GM18499 (cell line): ENCODE measurements around the gene ZMYND8.
"Not testable (repeated sequence)": the region's sequence is repeated elsewhere in the genome, so short reads cannot be mapped to it uniquely, and the experiment has no call there.

ENCODE experiments used
- ATAC-seq: cut with Tn5 transposase; IDR thresholded peaks from one replicate; pipeline ENCODE4 v1.9.1; 2021; ENCODE audit warnings: moderate number of reproducible peaks; ENCODE audit not compliant: insufficient read depth, unreplicated experiment

Gene ZMYND8

DNA sequence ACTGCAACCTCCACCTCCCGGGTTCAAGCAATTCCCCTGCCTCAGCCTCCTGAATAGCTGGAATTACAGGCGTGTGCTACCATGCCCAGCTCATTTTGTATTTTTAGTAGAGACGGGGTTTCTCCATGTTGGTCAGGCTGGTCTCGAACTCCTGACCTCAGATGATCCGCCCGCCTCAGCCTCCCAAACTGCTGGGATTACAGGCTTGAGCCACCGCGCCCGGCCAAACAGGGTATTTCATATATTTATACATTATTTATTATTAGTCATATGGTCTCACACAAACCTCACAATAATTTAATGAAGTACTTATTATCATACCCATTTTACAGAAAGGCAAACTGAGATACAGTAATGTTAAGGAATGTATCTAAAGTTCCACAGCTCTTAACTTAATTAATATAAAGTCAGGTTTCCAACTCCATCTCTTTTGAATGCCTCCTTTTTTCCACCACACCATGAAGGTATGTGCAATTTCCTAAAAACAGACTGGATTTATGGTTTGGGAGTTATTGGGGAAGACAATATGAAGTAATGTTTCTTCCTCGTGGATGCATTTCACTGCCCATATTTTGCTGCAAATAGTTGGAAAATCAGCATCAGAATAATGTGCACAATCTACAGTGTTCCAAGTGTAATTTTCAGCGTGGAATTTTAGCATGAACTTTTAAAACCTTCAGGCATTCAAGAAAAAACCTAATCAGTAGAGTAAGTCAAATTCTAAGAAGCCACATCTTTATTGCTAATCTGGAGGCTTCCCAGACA is 65.7 kb downstream of the ZMYND8 start:
- no peak for ATAC-seq

- no peak for ATAC-seq
These were observed 66.5 kb downstream of the ZMYND8 start for GRCh38 chr20:47290008-47290407.

GRCh38 chr20:47289096-47289495 is 67.4 kb downstream of the ZMYND8 start:
- no peak for ATAC-seq

DNA sequence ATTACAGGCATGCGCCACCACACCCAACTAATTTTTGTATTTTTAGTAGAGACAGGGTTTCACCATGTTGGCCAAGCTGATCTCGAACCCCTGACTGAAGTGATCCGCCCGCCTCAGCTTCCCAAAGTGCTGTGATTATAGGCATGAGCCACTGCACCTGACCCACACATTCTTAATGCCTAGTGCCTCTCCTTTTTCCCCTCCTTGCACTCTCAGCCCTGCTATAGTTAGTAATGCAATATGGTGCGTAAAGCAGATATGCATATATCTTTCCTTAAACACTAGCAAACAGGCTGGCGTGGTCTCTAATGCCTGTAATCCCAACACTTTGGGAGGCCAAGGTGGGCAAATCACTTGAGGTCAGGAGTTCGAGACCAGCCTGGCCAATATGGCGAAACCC is 68.0 kb downstream of the ZMYND8 start:
- ATAC-seq = not testable (repeated sequence)

DNA sequence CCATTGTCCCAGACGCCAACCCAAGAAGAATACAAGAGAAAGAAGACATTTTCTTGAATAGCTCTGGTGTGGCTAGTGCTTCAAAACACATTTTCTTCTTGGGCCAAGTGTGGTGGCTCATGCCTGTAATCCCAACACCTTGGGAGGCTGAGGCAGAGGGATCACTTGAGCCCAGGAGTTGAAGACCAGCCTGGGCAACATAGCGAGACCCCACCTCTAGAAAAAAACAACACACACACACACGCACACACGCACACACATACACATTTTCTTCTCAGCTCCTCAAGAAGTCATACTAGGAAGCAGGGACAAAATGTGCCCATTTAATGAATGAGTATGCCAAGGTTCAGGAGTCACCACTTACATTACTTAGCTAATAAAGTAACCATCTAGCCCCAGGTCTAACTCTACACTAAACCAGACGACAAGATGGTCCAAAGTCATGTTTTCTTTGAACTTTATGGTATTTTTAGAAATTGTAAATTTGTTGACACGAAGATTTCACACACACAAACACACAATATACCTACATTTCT is 68.8 kb downstream of the ZMYND8 start:
- ATAC-seq = no peak

GRCh38 chr20:47286681-47287080 is 69.8 kb downstream of the ZMYND8 start:
- no peak for ATAC-seq

- ATAC-seq = no peak
These were observed 71.3 kb downstream of the ZMYND8 start for GRCh38 chr20:47285189-47285588.

GRCh38 chr20:47284373-47284772 is 72.1 kb downstream of the ZMYND8 start:
- no peak for ATAC-seq

DNA sequence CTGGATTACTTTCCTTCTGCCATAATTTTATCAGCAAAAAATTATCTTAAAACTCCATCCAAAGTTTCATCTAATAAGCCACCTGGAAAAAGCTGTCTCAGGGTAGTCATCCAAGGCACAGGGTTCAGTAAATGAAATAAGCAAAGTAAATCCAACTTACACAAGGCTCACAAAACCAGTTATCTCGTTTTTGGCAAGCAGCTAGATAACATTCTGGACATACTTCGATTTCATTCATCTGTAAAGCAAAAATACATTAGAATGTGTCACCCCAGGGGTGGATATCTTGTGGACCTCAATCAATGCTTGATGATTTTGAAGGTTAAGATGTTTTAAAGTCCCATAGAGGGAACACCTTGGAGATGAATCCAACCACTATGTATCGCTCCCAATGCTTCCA is 73.1 kb downstream of the ZMYND8 start:
- ATAC-seq = no peak

DNA sequence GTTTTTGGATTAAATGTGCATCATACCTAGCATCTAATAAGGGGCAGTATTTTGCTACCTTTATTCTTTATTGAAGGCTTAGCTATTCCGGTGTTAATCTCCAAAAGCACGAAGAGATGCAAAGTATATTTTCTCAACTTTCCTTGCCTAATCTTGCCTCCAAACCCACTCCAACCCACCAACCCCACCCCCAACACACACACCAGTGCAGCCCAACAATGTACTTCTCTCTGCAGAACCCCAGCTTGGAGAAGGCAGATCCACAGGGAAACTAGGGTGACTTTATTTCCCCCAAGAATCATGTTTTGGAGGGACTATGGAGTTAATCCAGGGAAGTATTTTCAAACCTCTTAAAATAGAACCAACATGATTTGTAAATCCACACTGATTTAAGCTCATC is 73.6 kb downstream of the ZMYND8 start:
- ATAC-seq = no peak

DNA sequence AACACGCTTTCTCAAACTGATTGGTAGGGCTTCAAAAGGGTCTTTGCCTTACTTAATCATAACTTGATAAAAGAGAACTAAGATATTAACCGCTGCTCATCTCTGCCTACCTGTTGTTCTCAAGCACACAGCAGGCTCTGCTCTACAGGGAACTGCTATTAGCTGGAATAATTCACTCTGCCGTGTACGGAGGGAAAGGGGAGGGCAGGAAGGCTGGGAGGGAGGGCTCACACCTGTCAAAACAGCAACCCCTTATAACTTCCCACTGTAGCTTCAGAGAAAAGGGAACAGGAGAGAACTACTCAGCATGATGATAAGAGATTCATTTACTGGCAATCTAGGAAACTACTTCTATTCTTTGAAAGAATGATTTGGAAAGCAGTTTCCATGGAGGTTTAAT is 75.1 kb downstream of the ZMYND8 start:
- no peak for ATAC-seq

- ATAC-seq = no peak
These were observed 75.8 kb downstream of the ZMYND8 start for GRCh38 chr20:47280668-47281067.

GRCh38 chr20:47280228-47280627 is 76.3 kb downstream of the ZMYND8 start:
- no peak for ATAC-seq

GRCh38 chr20:47278907-47279348 is 77.6 kb downstream of the ZMYND8 start:
- no peak for ATAC-seq

DNA sequence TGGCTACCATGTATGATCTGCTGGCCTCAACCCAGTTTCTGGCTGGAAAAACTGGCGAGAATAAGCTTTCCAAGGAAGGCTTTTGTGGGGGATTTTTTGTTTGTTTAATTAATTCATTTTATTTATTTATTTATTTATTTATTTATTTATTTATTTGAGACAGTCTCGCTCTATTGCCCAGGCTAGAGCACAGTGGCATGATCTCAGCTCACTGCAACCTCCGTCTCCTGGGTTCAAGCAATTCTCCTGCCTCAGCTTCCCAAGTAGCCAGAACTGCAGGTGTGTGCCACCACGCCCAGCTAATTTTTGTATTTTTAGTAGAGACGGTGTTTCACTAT is 79.0 kb downstream of the ZMYND8 start:
- not testable (repeated sequence) for ATAC-seq

DNA sequence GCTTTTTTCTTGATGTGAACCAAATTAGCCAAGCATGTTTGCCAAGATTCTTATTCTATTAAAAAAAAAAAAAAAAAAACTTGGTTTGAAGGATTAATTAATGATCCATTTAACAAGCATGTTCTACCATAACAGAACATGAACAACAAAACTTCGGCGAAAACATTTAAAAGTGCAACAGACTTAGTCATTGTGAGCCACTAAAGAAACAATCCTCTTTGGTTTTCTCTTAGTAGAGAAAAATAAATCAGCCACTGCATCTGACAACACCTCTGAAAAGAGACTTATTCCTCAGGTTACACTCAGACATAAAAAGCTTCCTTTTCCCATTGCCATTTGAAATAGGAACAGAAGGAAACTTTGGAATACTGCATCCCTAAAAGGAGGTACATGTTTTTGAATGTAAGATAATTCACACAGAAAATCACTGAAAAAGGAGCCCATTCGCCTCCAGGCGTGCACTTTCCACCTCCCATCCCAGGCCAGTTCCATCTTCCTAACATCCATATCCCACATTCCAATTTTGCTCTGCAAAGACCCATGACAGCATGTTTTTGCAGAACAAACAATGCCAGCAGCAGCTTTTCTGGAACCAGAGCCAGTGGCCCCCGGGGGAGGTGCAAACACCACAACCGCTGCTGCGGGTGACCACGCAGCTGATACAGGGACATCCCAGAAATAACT is 79.5 kb downstream of the ZMYND8 start:
- no peak for ATAC-seq

DNA sequence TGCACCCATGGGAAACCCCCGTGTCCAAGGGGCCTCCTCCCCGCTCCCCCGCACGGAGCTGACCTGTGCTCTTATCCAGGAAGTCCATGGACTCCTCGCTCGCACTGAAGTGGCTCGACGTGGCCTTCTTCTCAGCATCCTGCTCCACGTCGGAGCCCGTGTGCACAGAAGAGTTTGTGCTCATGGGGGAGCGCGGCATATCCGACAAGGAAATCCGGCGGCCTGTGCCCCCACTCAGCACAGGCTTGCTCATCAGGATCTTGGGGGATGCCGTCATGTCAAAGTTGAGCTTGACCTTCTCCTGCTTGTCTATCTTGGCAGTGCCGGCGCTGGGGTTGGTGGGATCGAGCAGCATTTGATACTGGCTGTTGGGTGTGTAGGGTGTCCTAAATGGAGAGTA is 80.2 kb downstream of the ZMYND8 start:
- ATAC-seq = no peak

GRCh38 chr20:47275548-47275947 is 81.0 kb downstream of the ZMYND8 start:
- ATAC-seq = no peak

- no peak for ATAC-seq
These were observed 81.9 kb downstream of the ZMYND8 start for GRCh38 chr20:47274401-47275108.

- no peak for ATAC-seq
These were observed 82.8 kb downstream of the ZMYND8 start for GRCh38 chr20:47273591-47274235.
